Gastroesophageal sphincter (tissue), 3 donors: Measurements from ENCODE around the gene FLOT1.

Experiments used
- EP300 ChIP-seq: sonication (generic); formaldehyde crosslinking; IDR thresholded peaks from one replicate; pipeline ENCODE4 v1.6.1; 2017; ENCODE audit warnings: antibody characterized with exemption, mild to moderate bottlenecking
- POLR2A ChIP-seq, 2 donors: fragments of 450-650 bp; IDR thresholded peaks; one replicate each; pipeline ENCODE4 v1.6.1; 2017; ENCODE audit warnings: antibody characterized with exemption in 2 of 2, mild to moderate bottlenecking in 2 of 2, moderate library complexity in 1 of 2
- POLR2AphosphoS5 ChIP-seq: sonication (generic); formaldehyde crosslinking; IDR thresholded peaks from one replicate; pipeline ENCODE4 v1.6.1; 2017; ENCODE audit warnings: antibody characterized with exemption
- TF ChIP-seq, protein P1 (sequence below), 4 experiments: fragments of 200-600 bp in 2 of 4; fragments of 450-650 bp in 2 of 4; sonication (generic) in 1 of 4; IDR thresholded peaks; one replicate each; pipeline ENCODE4 v1.5.1; 2017 to 2019; ENCODE audit warnings: antibody characterized with exemption in 4 of 4, mild to moderate bottlenecking in 2 of 4, moderate library complexity in 2 of 4

DNA sequence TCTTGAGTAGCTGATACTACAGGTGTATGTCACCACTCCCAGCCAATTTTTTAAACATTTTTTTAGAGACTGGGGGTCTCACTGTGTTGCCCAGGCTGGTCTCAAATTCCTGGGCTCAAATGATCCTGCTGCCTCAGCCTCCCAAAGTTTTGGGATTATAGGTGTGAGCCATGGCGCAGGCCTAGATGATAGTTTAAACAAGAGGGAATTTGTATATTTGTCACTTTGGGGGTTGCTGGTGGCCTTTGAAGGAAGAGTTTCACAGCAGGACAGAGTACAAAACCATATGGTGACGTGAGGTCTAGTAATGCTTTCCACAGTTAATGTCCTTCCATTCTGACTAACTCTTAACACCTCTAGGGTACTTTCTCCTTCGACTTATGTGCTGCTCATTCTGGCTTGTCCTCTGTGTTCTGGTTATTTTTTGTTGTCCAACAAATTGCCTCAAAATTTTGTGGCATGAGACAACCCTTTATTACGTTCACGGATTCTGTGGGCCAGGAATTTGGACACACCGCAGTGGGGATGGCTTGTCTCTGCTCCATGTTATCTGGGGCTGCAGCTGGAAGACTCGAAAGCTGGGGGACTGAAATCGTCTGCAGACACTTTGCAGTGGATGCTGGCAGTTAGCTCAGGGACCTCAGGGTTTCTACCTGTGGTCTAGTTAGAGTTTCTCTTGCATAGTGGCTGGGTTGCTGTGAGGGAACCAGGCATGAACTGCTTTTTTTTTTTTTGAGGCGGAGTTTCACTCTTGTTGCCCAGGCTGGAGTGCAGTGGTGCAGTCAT, 24.9 kb upstream of the FLOT1 start:
- TF ChIP-seq EP300 = no peak
- TF ChIP-seq, protein P1, sequence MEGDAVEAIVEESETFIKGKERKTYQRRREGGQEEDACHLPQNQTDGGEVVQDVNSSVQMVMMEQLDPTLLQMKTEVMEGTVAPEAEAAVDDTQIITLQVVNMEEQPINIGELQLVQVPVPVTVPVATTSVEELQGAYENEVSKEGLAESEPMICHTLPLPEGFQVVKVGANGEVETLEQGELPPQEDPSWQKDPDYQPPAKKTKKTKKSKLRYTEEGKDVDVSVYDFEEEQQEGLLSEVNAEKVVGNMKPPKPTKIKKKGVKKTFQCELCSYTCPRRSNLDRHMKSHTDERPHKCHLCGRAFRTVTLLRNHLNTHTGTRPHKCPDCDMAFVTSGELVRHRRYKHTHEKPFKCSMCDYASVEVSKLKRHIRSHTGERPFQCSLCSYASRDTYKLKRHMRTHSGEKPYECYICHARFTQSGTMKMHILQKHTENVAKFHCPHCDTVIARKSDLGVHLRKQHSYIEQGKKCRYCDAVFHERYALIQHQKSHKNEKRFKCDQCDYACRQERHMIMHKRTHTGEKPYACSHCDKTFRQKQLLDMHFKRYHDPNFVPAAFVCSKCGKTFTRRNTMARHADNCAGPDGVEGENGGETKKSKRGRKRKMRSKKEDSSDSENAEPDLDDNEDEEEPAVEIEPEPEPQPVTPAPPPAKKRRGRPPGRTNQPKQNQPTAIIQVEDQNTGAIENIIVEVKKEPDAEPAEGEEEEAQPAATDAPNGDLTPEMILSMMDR (IDR thresholded peaks at IDR 0.05) = no peak
- TF ChIP-seq POLR2AphosphoS5 = no peak
- no peak for TF ChIP-seq POLR2A (IDR thresholded peaks at IDR 0.05)
